Smooth muscle cell of the brain vasculature (primary cell): Measurements from ENCODE around the gene C1QBP.
"Not testable (repeated sequence)": the region's sequence is repeated elsewhere in the genome, so short reads cannot be mapped to it uniquely, and the experiment has no call there.

Experiments
- DNase-seq: peaks from one replicate; pipeline ENCODE4 v3.0.0-alpha.2; 2012; ENCODE audit warnings: low read depth, low spot score

The C1QBP gene, protein sequence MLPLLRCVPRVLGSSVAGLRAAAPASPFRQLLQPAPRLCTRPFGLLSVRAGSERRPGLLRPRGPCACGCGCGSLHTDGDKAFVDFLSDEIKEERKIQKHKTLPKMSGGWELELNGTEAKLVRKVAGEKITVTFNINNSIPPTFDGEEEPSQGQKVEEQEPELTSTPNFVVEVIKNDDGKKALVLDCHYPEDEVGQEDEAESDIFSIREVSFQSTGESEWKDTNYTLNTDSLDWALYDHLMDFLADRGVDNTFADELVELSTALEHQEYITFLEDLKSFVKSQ

GRCh38 chr17:5438716-5439445 is at the start of gene C1QBP:
Gene C1QBP (minus strand): TSS chr17:5439155. CDS start chr17:5439073, 82 bp downstream.
- DNase-seq, result peak; percentile 76

DNA sequence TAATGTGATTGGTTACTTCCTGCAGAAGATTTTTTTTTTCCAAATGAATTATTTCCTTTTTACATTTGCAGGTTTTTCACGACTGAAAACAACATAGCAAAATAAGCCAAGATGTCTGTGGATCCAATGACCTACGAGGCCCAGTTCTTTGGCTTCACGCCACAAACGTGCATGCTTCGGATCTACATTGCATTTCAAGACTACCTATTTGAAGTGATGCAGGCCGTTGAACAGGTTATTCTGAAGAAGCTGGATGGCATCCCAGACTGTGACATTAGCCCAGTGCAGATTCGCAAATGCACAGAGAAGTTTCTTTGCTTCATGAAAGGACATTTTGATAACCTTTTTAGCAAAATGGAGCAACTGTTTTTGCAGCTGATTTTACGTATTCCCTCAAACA is 49.8 kb upstream of the C1QBP start:
- no peak for DNase-seq

- peak; percentile 97 for DNase-seq
These were observed 47.5 kb upstream of the C1QBP start, which contains the start of gene MIS12 for GRCh38 chr17:5486206-5487124. Gene MIS12 (plus strand): TSS chr17:5486566. CDS start chr17:5488863, 2,297 bp downstream.

GRCh38 chr17:5485270-5486205 is 46.6 kb upstream of the C1QBP start, which contains the start of gene DERL2:
Gene DERL2 (minus strand): TSS chr17:5486178. CDS start chr17:5486161, 17 bp downstream.
- no peak for DNase-seq

DNA sequence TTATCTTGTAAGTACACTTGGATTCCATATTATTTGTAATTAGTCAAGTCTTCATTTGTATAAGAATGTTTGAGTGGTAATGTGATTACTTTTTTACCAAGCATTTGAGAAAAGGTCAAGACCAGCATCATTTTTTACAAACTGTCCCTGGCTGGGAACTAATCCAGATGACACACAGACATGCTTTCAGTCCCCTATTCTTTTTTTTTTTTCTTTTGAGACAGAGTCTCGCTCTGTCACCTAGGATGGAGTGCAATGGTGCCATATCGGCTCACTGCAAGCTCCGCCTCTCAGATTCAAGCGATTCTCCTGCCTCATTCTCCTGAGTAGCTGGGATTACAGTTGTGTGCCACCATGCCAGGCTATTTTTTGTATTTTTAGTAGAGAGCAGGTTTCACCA is 42.5 kb upstream of the C1QBP start:
- no peak for DNase-seq

- DNase-seq, result no peak
These were observed 42.0 kb upstream of the C1QBP start for GRCh38 chr17:5480962-5481361.

- DNase-seq, result no peak
These were observed 40.0 kb upstream of the C1QBP start for GRCh38 chr17:5478992-5479391.

- no peak for DNase-seq
These were observed 35.0 kb upstream of the C1QBP start for GRCh38 chr17:5473906-5474305.

GRCh38 chr17:5472511-5472910 is 33.6 kb upstream of the C1QBP start:
- no peak for DNase-seq

DNA sequence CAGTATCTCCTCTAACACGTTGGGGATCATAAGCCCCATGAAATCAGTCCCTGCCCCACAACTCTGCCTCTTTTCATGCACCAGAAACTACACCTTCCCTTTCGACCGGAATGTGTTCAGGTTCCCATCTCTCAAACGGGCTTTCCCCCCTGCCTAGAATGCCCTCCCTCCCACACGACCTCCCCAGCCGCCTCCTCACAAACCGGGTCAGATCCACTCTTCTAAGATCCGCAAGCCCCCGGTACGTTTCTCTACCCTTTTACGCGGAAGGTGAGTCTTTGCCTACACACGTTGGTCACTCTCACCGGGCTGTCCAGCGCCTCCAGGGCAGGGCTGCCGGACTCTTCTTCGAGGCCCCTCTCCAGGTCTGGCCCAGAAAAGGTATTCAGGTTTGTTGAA is 29.1 kb upstream of the C1QBP start:
- no peak for DNase-seq

GRCh38 chr17:5467416-5467815 is 28.5 kb upstream of the C1QBP start:
- DNase-seq, result no peak

DNA sequence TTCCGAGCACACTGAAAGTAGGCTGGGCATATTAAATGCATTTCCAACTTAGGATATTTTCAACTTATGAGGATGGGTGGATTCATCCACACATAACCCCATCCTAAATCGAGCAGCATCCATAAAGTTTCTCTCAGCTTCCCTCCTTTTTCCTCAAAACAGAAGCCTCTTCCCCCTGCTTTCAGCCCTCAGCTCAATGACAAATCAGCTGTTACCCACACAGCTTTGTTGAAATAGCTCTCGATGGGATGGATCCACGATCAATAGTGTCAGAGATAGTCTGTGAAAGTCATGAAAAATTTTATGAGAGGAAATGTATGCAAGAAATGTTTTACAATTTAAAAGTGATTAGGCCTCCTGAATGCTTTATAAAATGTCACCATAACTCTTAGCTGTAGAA is 27.3 kb upstream of the C1QBP start:
- no peak for DNase-seq

DNA sequence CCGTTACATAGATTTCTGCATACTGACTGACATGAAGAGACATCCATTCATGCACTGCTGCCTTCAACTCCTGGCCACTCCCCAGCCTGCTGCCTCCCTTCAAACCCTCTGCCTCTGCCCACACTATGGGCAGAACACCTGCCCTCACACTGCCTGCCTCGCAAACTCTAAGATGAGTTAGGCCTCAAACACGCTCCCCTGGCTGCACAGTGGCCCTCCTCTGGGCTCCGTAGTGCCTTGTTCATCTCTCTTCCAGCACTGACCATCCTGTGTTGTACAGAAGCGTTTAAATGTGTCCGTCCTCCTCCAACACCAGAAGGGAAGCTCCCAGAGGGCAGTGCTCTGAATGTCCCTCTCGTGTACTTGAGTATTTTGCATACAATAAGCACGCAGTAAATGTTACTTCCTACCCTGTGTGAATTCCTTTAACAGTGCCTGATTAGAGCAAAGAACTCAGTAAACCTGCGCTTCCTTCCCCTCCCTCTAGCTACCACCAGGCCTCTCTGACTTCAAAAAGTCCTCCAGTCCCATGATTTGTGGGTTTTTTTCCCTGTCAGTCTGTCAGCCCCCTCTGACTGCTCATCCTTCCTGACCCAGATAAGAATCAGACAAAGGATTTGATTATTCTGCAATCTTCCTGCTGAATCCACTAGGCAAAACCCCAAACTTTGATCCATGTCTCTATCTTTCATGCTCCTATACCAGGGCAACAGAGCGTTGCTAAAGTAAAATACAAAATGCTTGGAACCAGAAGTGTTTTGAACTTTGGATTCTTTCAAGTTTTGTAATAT is 26.0 kb upstream of the C1QBP start:
- no peak for DNase-seq

DNA sequence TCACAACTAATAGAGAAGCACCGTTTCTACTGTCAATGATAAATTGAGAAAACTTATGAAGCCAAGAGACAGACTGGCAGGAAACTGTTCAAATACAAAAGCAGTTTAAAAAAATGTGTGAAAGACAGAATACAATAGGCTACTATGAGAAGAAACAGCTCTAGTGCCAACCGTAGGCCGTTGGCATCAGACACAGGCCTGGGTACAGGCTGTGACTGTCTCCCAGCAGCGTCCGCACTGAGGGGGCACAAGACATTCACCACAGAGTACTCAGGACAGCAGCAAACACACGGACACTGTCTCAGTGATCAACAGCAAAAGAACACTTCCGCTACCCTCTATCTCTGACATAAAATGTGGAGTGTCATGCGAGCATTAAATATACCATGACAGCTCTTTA is 7.8 kb upstream of the C1QBP start:
- DNase-seq, result no peak

DNA sequence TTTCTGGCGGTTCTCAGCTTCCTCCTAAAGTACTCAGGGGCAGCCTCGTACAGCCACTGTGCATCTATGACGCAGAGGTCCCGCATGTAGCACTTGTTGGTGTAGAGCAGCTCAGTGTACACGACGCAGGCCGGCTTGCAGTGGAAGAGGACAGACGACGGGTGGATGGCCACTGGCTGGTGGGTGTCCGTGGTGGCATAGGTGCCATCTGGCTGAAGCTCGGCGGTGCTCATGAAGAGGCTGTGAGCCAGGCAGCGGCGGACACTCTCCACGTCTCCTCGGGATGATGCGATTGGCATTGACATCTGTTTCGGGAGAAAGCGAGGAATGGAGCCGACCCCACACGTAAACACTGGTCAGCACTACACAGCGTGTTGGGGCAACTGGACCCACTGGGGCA is 5.3 kb upstream of the C1QBP start:
- DNase-seq, result no peak

- DNase-seq, result no peak
These were observed 4.8 kb upstream of the C1QBP start for GRCh38 chr17:5443728-5444127.

GRCh38 chr17:5439446-5439764 is 450 bp upstream of the C1QBP start:
- no peak for DNase-seq

GRCh38 chr17:5437721-5438317 is 1.1 kb downstream of the C1QBP start:
- no peak for DNase-seq

DNA sequence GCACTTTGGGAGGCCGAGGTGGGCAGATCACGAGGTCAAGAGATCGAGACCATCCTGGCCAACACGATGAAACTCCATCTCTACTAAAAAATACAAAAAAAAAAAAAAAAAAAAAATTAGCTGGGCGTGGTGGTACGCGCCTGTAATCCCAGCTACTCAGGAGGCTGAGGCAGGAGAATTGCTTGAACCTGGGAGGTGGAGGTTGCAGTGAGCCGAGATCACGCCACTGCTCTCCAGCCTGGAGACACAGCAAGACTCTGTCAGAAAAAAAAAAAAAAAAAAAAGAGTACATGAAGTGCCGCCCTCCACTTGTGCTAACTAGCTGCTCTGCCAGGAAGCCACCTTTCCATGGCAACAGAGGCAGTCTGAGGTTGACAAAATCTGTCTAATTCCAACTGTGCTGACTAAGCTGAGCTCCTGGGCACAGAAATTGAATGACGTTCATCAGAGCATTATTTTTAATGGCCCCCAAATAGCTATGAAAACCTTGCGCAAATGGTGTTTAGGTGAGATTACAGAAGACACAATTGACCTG is 3.1 kb downstream of the C1QBP start:
- not testable (repeated sequence) for DNase-seq

DNA sequence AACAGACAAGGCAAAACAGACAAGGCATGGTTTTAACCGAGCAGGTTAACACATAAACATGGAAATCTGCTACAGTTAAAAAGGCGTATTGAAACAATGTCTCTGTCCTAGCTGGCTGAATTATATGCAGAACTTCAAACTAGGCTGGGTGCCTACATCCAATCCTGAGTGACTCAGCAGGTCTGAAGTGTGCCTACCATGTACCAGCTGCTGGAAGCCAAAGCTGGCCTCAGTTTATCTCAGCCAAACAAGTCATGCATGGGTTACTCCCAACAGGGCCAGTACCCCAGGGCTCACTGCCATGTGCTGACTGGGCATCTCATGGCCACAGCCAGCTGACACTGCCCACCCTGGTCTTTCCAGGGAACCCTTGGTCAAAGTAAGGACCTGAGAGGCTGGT is 4.0 kb downstream of the C1QBP start:
- DNase-seq, result no peak
